ENCODE measurements around the gene RAPGEF5.

The RAPGEF5 gene

GRCh38 chr7:22256541-22257096, 100.3 kb downstream of the RAPGEF5 start:
- no peak for DNase-seq (ENCODE audit: low read depth)

GRCh38 chr7:22255834-22256233, 101.1 kb downstream of the RAPGEF5 start:
- no peak for DNase-seq (ENCODE audit: low read depth)

- no peak for DNase-seq (ENCODE audit: low read depth)
These were observed 101.6 kb downstream of the RAPGEF5 start for GRCh38 chr7:22255342-22255741.

- no peak for DNase-seq (ENCODE audit: low read depth)
These were observed 103.9 kb downstream of the RAPGEF5 start for GRCh38 chr7:22252936-22253536.

- no peak for DNase-seq (ENCODE audit: low read depth)
These were observed 104.9 kb downstream of the RAPGEF5 start for GRCh38 chr7:22252016-22252415.

- DNase-seq (ENCODE audit: low read depth) = no peak
These were observed 105.7 kb downstream of the RAPGEF5 start for GRCh38 chr7:22251281-22251680.

- no peak for DNase-seq (ENCODE audit: low read depth)
These were observed 106.6 kb downstream of the RAPGEF5 start for GRCh38 chr7:22250390-22250789.

GRCh38 chr7:22248111-22248809, 108.7 kb downstream of the RAPGEF5 start:
- no peak for DNase-seq (ENCODE audit: low read depth)

- no peak for DNase-seq (ENCODE audit: low read depth)
These were observed 115.1 kb downstream of the RAPGEF5 start for GRCh38 chr7:22241805-22242390.

- DNase-seq (ENCODE audit: low read depth) = no peak
These were observed 115.9 kb downstream of the RAPGEF5 start for GRCh38 chr7:22240904-22241571.

- no peak for DNase-seq (ENCODE audit: low read depth)
These were observed 118.3 kb downstream of the RAPGEF5 start for GRCh38 chr7:22238354-22239311.

GRCh38 chr7:22235134-22235533, 121.8 kb downstream of the RAPGEF5 start:
- DNase-seq (ENCODE audit: low read depth) = no peak

- no peak for DNase-seq (ENCODE audit: low read depth)
These were observed 122.7 kb downstream of the RAPGEF5 start for GRCh38 chr7:22234227-22234626.

- no peak for DNase-seq (ENCODE audit: low read depth)
These were observed 125.1 kb downstream of the RAPGEF5 start for GRCh38 chr7:22231806-22232205.

GRCh38 chr7:22231141-22231540, 125.8 kb downstream of the RAPGEF5 start:
- no peak for DNase-seq (ENCODE audit: low read depth)

- no peak for DNase-seq (ENCODE audit: low read depth)
These were observed 126.7 kb downstream of the RAPGEF5 start for GRCh38 chr7:22230238-22230637.

GRCh38 chr7:22229148-22229547, 127.8 kb downstream of the RAPGEF5 start:
- no peak for DNase-seq (ENCODE audit: low read depth)

GRCh38 chr7:22223807-22224206, 133.1 kb downstream of the RAPGEF5 start:
- no peak for DNase-seq (ENCODE audit: low read depth)

GRCh38 chr7:22220941-22221340, 136.0 kb downstream of the RAPGEF5 start:
- DNase-seq (ENCODE audit: low read depth) = no peak

- no peak for DNase-seq (ENCODE audit: low read depth)
These were observed 137.0 kb downstream of the RAPGEF5 start for GRCh38 chr7:22219739-22220493.

- no peak for DNase-seq (ENCODE audit: low read depth)
These were observed 137.9 kb downstream of the RAPGEF5 start for GRCh38 chr7:22219036-22219435.

All from stimulated activated CD8-positive, alpha-beta memory T cell treated with anti-CD3 and anti-CD28 coated beads, Interleukin-15, amount 100 ng/mL, for 24 hours (primary cell).